Osteoblast (primary cell): ENCODE data around the gene RAB44. TPM values are rescaled to one million over a fixed set of nuclear protein-coding genes. Genes with fewer than 3 reads are reported as not detected.

ENCODE experiments used
- DNase-seq: peaks from one replicate; pipeline ENCODE4 v3.0.0; 2011; ENCODE audit warnings: low spot score, mixed read lengths; ENCODE audit not compliant: insufficient read length; ENCODE audit errors: missing footprints
- H2AFZ ChIP-seq: 2 replicates; pipeline ENCODE4 v1.6.0; 2011; ENCODE audit warnings: mild to moderate bottlenecking, low read length
- H3K27ac ChIP-seq: 2 replicates; pipeline ENCODE4 v1.5.1; 2011; ENCODE audit warnings: mild to moderate bottlenecking, low read depth, low read length, moderate library complexity
- H3K27me3 ChIP-seq: 2 replicates; pipeline ENCODE4 v1.6.0; 2012; ENCODE audit warnings: mild to moderate bottlenecking, control low read depth, inconsistent platforms, low read length, moderate library complexity; ENCODE audit not compliant: insufficient read depth
- H3K36me3 ChIP-seq: 2 replicates; pipeline ENCODE4 v1.5.1; 2011; ENCODE audit warnings: mild to moderate bottlenecking, low read length, control low read depth, moderate library complexity; ENCODE audit not compliant: insufficient read depth
- H3K4me1 ChIP-seq: 2 replicates; pipeline ENCODE4 v1.5.1; 2011; ENCODE audit warnings: mild to moderate bottlenecking, low read length, control low read depth, moderate library complexity; ENCODE audit not compliant: insufficient read depth
- H3K4me2 ChIP-seq: 2 replicates; pipeline ENCODE4 v1.6.0; 2011; ENCODE audit warnings: mild to moderate bottlenecking, low read length; ENCODE audit not compliant: insufficient read depth
- H3K4me3 ChIP-seq: fragments of 200-600 bp; sonication (generic); 3 replicates; pipeline ENCODE4 v1.5.1; 2012; ENCODE audit warnings: mild to moderate bottlenecking, low read length, inconsistent platforms; ENCODE audit not compliant: insufficient read depth
- H3K79me2 ChIP-seq: 2 replicates; pipeline ENCODE4 v1.6.0; 2012; ENCODE audit warnings: mild to moderate bottlenecking, low read length, control low read depth, inconsistent platforms; ENCODE audit not compliant: insufficient read depth
- H3K9me3 ChIP-seq: 2 replicates; pipeline ENCODE4 v1.5.1; 2011; ENCODE audit warnings: low read depth, low read length, control low read depth
- H4K20me1 ChIP-seq: 2 replicates; pipeline ENCODE4 v1.6.0; 2012; ENCODE audit warnings: mild to moderate bottlenecking, low read length, control low read depth; ENCODE audit not compliant: insufficient read depth
- CTCF ChIP-seq: IDR thresholded peaks from 2 replicates; pipeline ENCODE4 v1.5.1; 2011; ENCODE audit warnings: mild to moderate bottlenecking, low read depth, low read length, moderate library complexity; ENCODE audit errors: extremely low read depth
- total RNA-seq: library from RNA; depleted of rRNA; stranded (reverse); fragments of >200 nt; gene quantifications from 2 replicates; pipeline ENCODE4 v1.2.3, GENCODE V29; 2012

Gene RAB44
- total RNA-seq, 1 donor, result 0.36 TPM

- Histone ChIP-seq H3K27me3 (no peaks in the 10 kb centered on the region), H3K79me2 (peaks cover 37% of the 10 kb centered on the region), H3K4me2 (no peak overlapping the region), H3K4me1 (peaks cover 14% of the 10 kb centered on the region), H3K4me3 (no peak overlapping the region), H3K9me3 (no peaks in the 10 kb centered on the region), H3K36me3 (peaks cover 64% of the 10 kb centered on the region), H4K20me1 (peaks cover 58% of the 10 kb centered on the region), H3K27ac (no peak overlapping the region), H2AFZ (no peak overlapping the region)
- no peak for TF ChIP-seq CTCF
- DNase-seq, result no peak
Observed at GRCh38 chr6:36685926-36686667, 11.5 kb upstream of the RAB44 start.

- no peak for DNase-seq
- peaks cover 61% of the 10 kb centered on the region for H3K36me3 ChIP-seq
- H3K4me1 ChIP-seq, result peaks cover 12% of the 10 kb centered on the region
- no peak overlapping the region for H2AFZ ChIP-seq
- H4K20me1 ChIP-seq, result peaks cover 56% of the 10 kb centered on the region
- no peak overlapping the region for H3K27ac ChIP-seq
- TF ChIP-seq CTCF, result no peak
- H3K4me3 ChIP-seq, result no peak overlapping the region
- no peaks in the 10 kb centered on the region for H3K9me3 ChIP-seq
- H3K4me2 ChIP-seq, result no peak overlapping the region
- no peaks in the 10 kb centered on the region for H3K27me3 ChIP-seq
- H3K79me2 ChIP-seq, result peaks cover 31% of the 10 kb centered on the region
Observed at GRCh38 chr6:36686668-36687513, 10.7 kb upstream of the RAB44 start.

DNA sequence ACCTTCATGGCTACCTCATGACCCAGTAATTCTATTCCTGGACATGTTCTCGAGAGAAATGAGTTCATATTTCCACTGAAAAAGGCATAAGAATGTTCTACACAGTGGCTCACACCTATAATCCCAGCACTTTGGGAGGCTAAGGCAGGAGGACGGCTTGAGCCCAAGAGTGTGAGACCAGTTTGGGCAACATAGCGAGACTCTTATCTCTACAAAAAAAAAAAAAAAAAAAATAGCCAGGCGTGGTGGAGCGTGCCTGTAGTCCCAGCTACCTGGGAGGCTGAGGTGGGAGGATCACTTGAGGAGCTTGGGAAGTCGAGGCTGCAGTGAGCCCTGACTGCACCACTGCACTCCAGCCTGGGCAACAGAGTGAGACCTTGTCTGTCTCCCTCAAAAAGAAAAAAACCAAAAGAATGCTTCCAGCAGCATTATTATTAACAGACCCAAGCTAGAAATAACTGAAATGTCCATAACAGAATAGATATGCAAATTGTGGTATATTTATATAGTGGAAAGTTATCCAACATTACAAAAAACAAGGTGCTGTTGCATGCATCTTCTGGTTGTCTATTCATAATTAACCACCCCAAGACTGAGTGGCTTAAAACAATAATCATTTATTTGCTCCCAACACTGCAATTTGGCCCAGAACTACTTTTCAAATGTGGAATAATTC is 9.4 kb upstream of the RAB44 start:
- no peak for DNase-seq
- peaks cover 18% of the 10 kb centered on the region for H3K79me2 ChIP-seq
- peaks cover 2% of the 10 kb centered on the region for H3K4me1 ChIP-seq
- peaks cover 48% of the 10 kb centered on the region for H3K36me3 ChIP-seq
- H3K27ac ChIP-seq, result no peak overlapping the region
- no peaks in the 10 kb centered on the region for H3K27me3 ChIP-seq
- no peaks in the 10 kb centered on the region for H3K9me3 ChIP-seq
- no peak overlapping the region for H2AFZ ChIP-seq
- no peak overlapping the region for H3K4me3 ChIP-seq
- no peak for TF ChIP-seq CTCF
- H3K4me2 ChIP-seq, result no peak overlapping the region
- peaks cover 42% of the 10 kb centered on the region for H4K20me1 ChIP-seq

DNA sequence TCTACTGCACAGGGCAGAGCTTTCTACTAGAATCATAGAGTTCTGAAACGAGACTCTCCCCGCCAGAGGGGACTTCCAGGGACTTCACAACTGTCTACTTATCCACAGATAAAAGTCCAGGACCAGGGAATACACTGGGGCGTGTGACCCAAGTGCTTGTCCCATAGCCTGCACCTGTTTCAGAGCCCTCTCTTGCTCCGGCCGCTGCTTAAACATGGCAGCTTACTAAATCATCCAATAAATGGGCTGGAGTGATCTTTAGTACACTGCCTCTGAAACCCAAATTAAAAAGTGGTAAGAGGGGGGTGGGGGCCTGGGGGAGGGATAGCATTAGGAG is 8.9 kb upstream of the RAB44 start:
- Histone ChIP-seq H3K9me3 (no peaks in the 10 kb centered on the region), H4K20me1 (peaks cover 37% of the 10 kb centered on the region), H3K4me2 (no peak overlapping the region), H3K36me3 (peaks cover 43% of the 10 kb centered on the region), H2AFZ (no peak overlapping the region), H3K4me1 (no peaks in the 10 kb centered on the region), H3K27me3 (no peaks in the 10 kb centered on the region), H3K27ac (no peak overlapping the region), H3K79me2 (peaks cover 13% of the 10 kb centered on the region), H3K4me3 (no peak overlapping the region)
- no peak for TF ChIP-seq CTCF
- no peak for DNase-seq
